HEK293 (cell line): ENCODE data around the gene UBA52.

Experiments used
- CTCF ChIP-seq: fragments of 450-650 bp; formaldehyde crosslinking; IDR thresholded peaks from 2 replicates; pipeline ENCODE4 v1.5.1; 2016; ENCODE audit warnings: missing biosample characterization, missing genetic modification characterization
- HOXC10 ChIP-seq: sonication (generic); formaldehyde crosslinking; IDR thresholded peaks from 2 replicates; pipeline ENCODE4 v1.8.1; 2023; ENCODE audit warnings: mild to moderate bottlenecking, missing genetic modification reagents
- SP2 ChIP-seq: fragments of 450-650 bp; formaldehyde crosslinking; IDR thresholded peaks from 2 replicates; pipeline ENCODE4 v1.5.1; 2016; ENCODE audit warnings: missing biosample characterization, missing genetic modification characterization
- ZBTB49 ChIP-seq: fragments of 450-650 bp; formaldehyde crosslinking; IDR thresholded peaks from 2 replicates; pipeline ENCODE4 v1.5.1; 2016; ENCODE audit warnings: missing biosample characterization, missing genetic modification characterization, low read depth
- ZFP37 ChIP-seq: fragments of 450-650 bp; formaldehyde crosslinking; IDR thresholded peaks from 2 replicates; pipeline ENCODE4 v1.5.1; 2016; ENCODE audit warnings: missing biosample characterization, missing genetic modification characterization
- ZNF274 ChIP-seq, 2 experiments: fragments of 200-500 bp in 1 of 2; fragments of 450-650 bp in 1 of 2; sonication (Bioruptor generic) in 1 of 2; formaldehyde crosslinking in 1 of 2; IDR thresholded peaks; 2 replicates each; pipeline versions ENCODE4 v1.5.1 to v1.6.1; 2014 to 2016; ENCODE audit warnings: borderline replicate concordance in 1 of 2, inconsistent platforms in 1 of 2, low read length in 1 of 2, missing biosample characterization in 1 of 2, missing genetic modification characterization in 1 of 2
- ZNF701 ChIP-seq: fragments of 450-650 bp; formaldehyde crosslinking; IDR thresholded peaks from 2 replicates; pipeline ENCODE4 v1.5.1; 2016; ENCODE audit warnings: missing biosample characterization, missing genetic modification characterization
- ZNF776 ChIP-seq: fragments of 450-650 bp; formaldehyde crosslinking; IDR thresholded peaks from 2 replicates; pipeline ENCODE4 v1.5.0; 2017; ENCODE audit warnings: missing biosample characterization, missing genetic modification characterization, borderline replicate concordance
- ZNF785 ChIP-seq: fragments of 450-650 bp; formaldehyde crosslinking; IDR thresholded peaks from 2 replicates; pipeline ENCODE4 v1.5.1; 2016; ENCODE audit warnings: missing biosample characterization, missing genetic modification characterization

- TF ChIP-seq SP2 (tag by site-specific recombination) (no peak), HOXC10 (CRISPR knock-in tag) (no peak), ZNF785 (tag by site-specific recombination) (no peak), ZFP37 (tag by site-specific recombination) (no peak), CTCF (no peak), ZNF701 (tag by site-specific recombination) (no peak), ZBTB49 (tag by site-specific recombination) (no peak), ZNF274 (IDR thresholded peaks at IDR 0.05; ENCODE audit: low read length) (no peak), ZNF274 (tag by site-specific recombination; IDR thresholded peaks at IDR 0.05; ENCODE audit: borderline replicate concordance) (no peak), ZNF776 (tag by site-specific recombination) (no peak)
Measured at GRCh38 chr19:18529782-18530181, 41.9 kb upstream of the UBA52 start.
